Vagina (tissue), 2 donors: ENCODE data around the gene PNPLA2. TPM values are rescaled to one million over a fixed set of nuclear protein-coding genes. Genes with fewer than 3 reads are reported as not detected.

Source experiments
- DNase-seq, 2 donors: peaks; one replicate each; pipeline ENCODE4 v3.0.0-alpha.2; 2017; ENCODE audit errors: extremely low spot score in 2 of 2
- H3K27ac ChIP-seq: fragments of 200-600 bp; sonication (generic); one replicate; pipeline ENCODE4 v1.5.1; 2019
- H3K27me3 ChIP-seq: fragments of 200-600 bp; sonication (generic); one replicate; pipeline ENCODE4 v1.5.1; 2019
- H3K36me3 ChIP-seq, 2 donors: fragments of 200-600 bp; sonication (generic); one replicate each; pipeline ENCODE4 v1.5.1; 2017 to 2019
- H3K4me1 ChIP-seq: fragments of 200-600 bp; sonication (generic); one replicate; pipeline ENCODE4 v1.5.1; 2019
- H3K4me3 ChIP-seq, 2 donors: fragments of 200-600 bp; sonication (generic); 1 replicate in 1 of 2; 2 replicates in 1 of 2; pipeline ENCODE4 v1.5.1; 2016 to 2019
- H3K9me3 ChIP-seq: fragments of 200-600 bp; sonication (generic); one replicate; pipeline ENCODE4 v1.5.1; 2019
- CTCF ChIP-seq, 3 experiments: fragments of 450-650 bp in 2 of 3; fragments of 200-600 bp in 1 of 3; sonication (generic) in 1 of 3; IDR thresholded peaks; one replicate each; pipeline ENCODE4 v1.5.1; 2017 to 2019; ENCODE audit warnings: antibody characterized with exemption in 3 of 3, mild to moderate bottlenecking in 2 of 3, moderate library complexity in 2 of 3
- POLR2A ChIP-seq, 2 donors: fragments of 450-650 bp; IDR thresholded peaks; one replicate each; pipeline ENCODE4 v1.6.1; 2017; ENCODE audit warnings: antibody characterized with exemption in 2 of 2, mild to moderate bottlenecking in 2 of 2, moderate library complexity in 2 of 2
- POLR2AphosphoS5 ChIP-seq, 2 donors: sonication (generic); formaldehyde crosslinking; IDR thresholded peaks; one replicate each; pipeline ENCODE4 v1.9.0; 2017; ENCODE audit warnings: antibody characterized with exemption in 2 of 2, mild to moderate bottlenecking in 2 of 2, low read depth in 1 of 2; ENCODE audit not compliant: insufficient read depth in 1 of 2
- intact Hi-C: fragments of 100-400 bp; cut with DNase I; formaldehyde crosslinking; loops from one replicate; pipeline ENCODE4 v1.15.1; 2023
- total RNA-seq: library from RNA; depleted of rRNA; stranded (reverse); fragments of >200 nt; gene quantifications from one replicate; pipeline ENCODE4 v1.2.3, GENCODE V29; 2016

Gene PNPLA2
- total RNA-seq, 1 donor from 2014 or later = 103 TPM

GRCh38 chr11:869399-870126, 50.8 kb downstream of the PNPLA2 start:
- Histone ChIP-seq H3K9me3 (no peaks in the 10 kb centered on the region), H3K27ac (no peak overlapping the region), H3K27me3 (no peaks in the 10 kb centered on the region), H3K36me3 (peaks cover 0 to 5% of the 10 kb centered on the region in 2 donors), H3K4me1 (no peaks in the 10 kb centered on the region), H3K4me3 (no peak overlapping the region)
- intact Hi-C loops = no loop called here
- TF ChIP-seq POLR2A (IDR thresholded peaks at IDR 0.05) = no peak
- TF ChIP-seq POLR2AphosphoS5 (IDR thresholded peaks at IDR 0.05; ENCODE audit: insufficient read depth in 1 of 2, low read depth in 1 of 2) = no peak
- TF ChIP-seq CTCF (IDR thresholded peaks at IDR 0.05) = no peak
- no peak for DNase-seq

GRCh38 chr11:870127-870413, 51.4 kb downstream of the PNPLA2 start:
- no peak for TF ChIP-seq POLR2A (IDR thresholded peaks at IDR 0.05)
- TF ChIP-seq POLR2AphosphoS5 (IDR thresholded peaks at IDR 0.05; ENCODE audit: insufficient read depth in 1 of 2, low read depth in 1 of 2) = no peak
- TF ChIP-seq CTCF (IDR thresholded peaks at IDR 0.05) = no peak
- H3K4me3 ChIP-seq = no peak overlapping the region
- intact Hi-C loops = no loop called here
- H3K36me3 ChIP-seq = peaks cover 0 to 5% of the 10 kb centered on the region in 2 donors
- H3K9me3 ChIP-seq = no peaks in the 10 kb centered on the region
- no peaks in the 10 kb centered on the region for H3K27me3 ChIP-seq
- no peaks in the 10 kb centered on the region for H3K4me1 ChIP-seq
- no peak overlapping the region for H3K27ac ChIP-seq
- DNase-seq = no peak

- Histone ChIP-seq H3K36me3 (peaks cover 0 to 5% of the 10 kb centered on the region in 2 donors), H3K9me3 (no peaks in the 10 kb centered on the region), H3K4me3 (no peak overlapping the region), H3K27me3 (no peaks in the 10 kb centered on the region), H3K4me1 (no peaks in the 10 kb centered on the region), H3K27ac (no peak overlapping the region)
- TF ChIP-seq POLR2A (IDR thresholded peaks at IDR 0.05) (no peak), POLR2AphosphoS5 (IDR thresholded peaks at IDR 0.05; ENCODE audit: insufficient read depth in 1 of 2, low read depth in 1 of 2) (no peak), CTCF (IDR thresholded peaks at IDR 0.05) (no peak)
- intact Hi-C loops = no loop called here
- no peak for DNase-seq
Measured at GRCh38 chr11:870418-870817, 51.7 kb downstream of the PNPLA2 start.

- Histone ChIP-seq H3K27ac (no peak overlapping the region), H3K9me3 (no peaks in the 10 kb centered on the region), H3K4me3 (no peak overlapping the region), H3K36me3 (no peaks in the 10 kb centered on the region), H3K27me3 (no peaks in the 10 kb centered on the region), H3K4me1 (no peaks in the 10 kb centered on the region)
- intact Hi-C loops = no loop called here
- DNase-seq = no peak
- TF ChIP-seq CTCF (IDR thresholded peaks at IDR 0.05) (no peak), POLR2A (IDR thresholded peaks at IDR 0.05) (no peak), POLR2AphosphoS5 (IDR thresholded peaks at IDR 0.05; ENCODE audit: insufficient read depth in 1 of 2, low read depth in 1 of 2) (no peak)
Measured at GRCh38 chr11:871472-871871, 52.8 kb downstream of the PNPLA2 start.

GRCh38 chr11:872799-873198, 54.1 kb downstream of the PNPLA2 start:
- no peaks in the 10 kb centered on the region for H3K27me3 ChIP-seq
- DNase-seq = no peak
- H3K4me3 ChIP-seq = no peak overlapping the region
- H3K4me1 ChIP-seq = no peaks in the 10 kb centered on the region
- no peaks in the 10 kb centered on the region for H3K36me3 ChIP-seq
- TF ChIP-seq CTCF (IDR thresholded peaks at IDR 0.05) (no peak), POLR2A (IDR thresholded peaks at IDR 0.05) (no peak)
- no peaks in the 10 kb centered on the region for H3K9me3 ChIP-seq
- intact Hi-C loops = no loop called here
- H3K27ac ChIP-seq = no peak overlapping the region
